GM23338 (cell line): ENCODE results near the gene MYOF.

ENCODE experiments used
- EZH2 ChIP-seq: fragments of 200-600 bp; sonication (generic); IDR thresholded peaks from one replicate; pipeline ENCODE4 v1.8.0; 2017; ENCODE audit warnings: antibody characterized with exemption, mild to moderate bottlenecking, low read depth; ENCODE audit not compliant: unreplicated experiment
- POLR2AphosphoS5 ChIP-seq: IDR thresholded peaks from 2 replicates; pipeline ENCODE4 v1.6.1; 2016; ENCODE audit warnings: antibody characterized with exemption, low read depth

DNA sequence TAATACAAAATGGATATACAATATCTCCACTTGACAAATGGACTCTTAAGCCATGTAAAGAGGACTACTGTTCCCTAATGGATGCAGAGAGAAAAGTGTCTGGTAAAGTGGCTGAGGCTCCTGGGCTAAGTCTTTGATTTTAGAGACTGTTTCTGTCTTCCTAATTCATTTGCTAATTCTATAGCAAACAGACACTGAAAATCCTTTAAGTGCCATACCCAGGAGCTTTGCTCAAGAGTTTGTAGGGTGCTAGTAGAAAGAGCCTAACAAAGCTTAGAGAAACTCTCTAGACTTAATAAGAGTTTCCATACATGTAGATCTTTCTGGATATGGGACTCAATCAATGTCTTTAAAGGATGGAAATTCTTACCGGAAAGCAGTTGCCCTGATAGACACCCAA lies 31.0 kb upstream of the MYOF start:
- TF ChIP-seq EZH2 (no peak), POLR2AphosphoS5 (no peak)
